Prostate gland (tissue), 2 donors: ENCODE results near the gene MRPL10. TPM values are rescaled to one million over a fixed set of nuclear protein-coding genes. Genes with fewer than 3 reads are reported as not detected.

Experiments used
- DNase-seq: peaks from one replicate; pipeline ENCODE4 v3.0.0-alpha.2; 2019; ENCODE audit warnings: low spot score
- H3K27ac ChIP-seq, 2 donors: fragments of 200-600 bp; sonication (generic); 2 replicates each; pipeline ENCODE4 v1.5.1; 2017 to 2019
- H3K27me3 ChIP-seq: fragments of 200-600 bp; sonication (generic); replicated peaks from 2 replicates; pipeline ENCODE4 v1.5.1; 2019; ENCODE audit not compliant: insufficient read depth
- H3K36me3 ChIP-seq, 2 donors: fragments of 200-600 bp; sonication (generic); 1 replicate in 1 of 2; 2 replicates in 1 of 2; pipeline versions ENCODE4 v1.5.1 to v1.8.1; 2017 to 2019
- H3K4me1 ChIP-seq: fragments of 200-600 bp; sonication (generic); replicated peaks from 2 replicates; pipeline ENCODE4 v1.5.1; 2019
- H3K4me3 ChIP-seq, 2 donors: fragments of 200-600 bp; sonication (generic); 2 replicates each; pipeline ENCODE4 v1.5.1; 2017 to 2019
- H3K9me3 ChIP-seq: fragments of 200-600 bp; sonication (generic); 2 replicates; pipeline ENCODE4 v1.5.1; 2017
- CTCF ChIP-seq, 4 experiments: fragments of 200-600 bp in 2 of 4; fragments of 450-650 bp in 2 of 4; sonication (generic) in 2 of 4; IDR thresholded peaks; 1 replicate in 3 of 4; 2 replicates in 1 of 4; pipeline ENCODE4 v1.5.1; 2016 to 2019; ENCODE audit warnings: antibody characterized with exemption in 4 of 4, mild to moderate bottlenecking in 2 of 4, moderate library complexity in 2 of 4
- POLR2A ChIP-seq: fragments of 450-650 bp; IDR thresholded peaks from one replicate; pipeline ENCODE4 v1.6.1; 2016; ENCODE audit warnings: antibody characterized with exemption, mild to moderate bottlenecking
- POLR2AphosphoS5 ChIP-seq: sonication (generic); formaldehyde crosslinking; IDR thresholded peaks from one replicate; pipeline ENCODE4 v1.6.1; 2017; ENCODE audit warnings: antibody characterized with exemption
- WGBS: methylation state at CpG from one replicate; pipeline ENCODE4 v1.1.5; 2018; 5-methylcytosine and 5-hydroxymethylcytosine counted together
- intact Hi-C: fragments of 100-400 bp; cut with DNase I; formaldehyde crosslinking; loops from one replicate; pipeline ENCODE4 v1.14.2; 2022
- total RNA-seq, 2 donors: library from RNA; depleted of rRNA; stranded (reverse); fragments of >200 nt; gene quantifications; one replicate each; pipeline ENCODE4 v1.1.0, GENCODE V29; 2016

The MRPL10 gene
- total RNA-seq, 2 donors from 2014 or later = 46.6 to 47.0 TPM

GRCh38 chr17:47844814-47845715 lies 13.7 kb upstream of the MRPL10 start:
- 40% methylated on average over 4 of the region's 4 CpGs for WGBS
- TF ChIP-seq POLR2AphosphoS5 (no peak), CTCF (IDR thresholded peaks at IDR 0.05) (peak in 1 of 4 experiments; percentile 12)
- Histone ChIP-seq H3K27ac (no peak overlapping the region), H3K4me3 (no peak overlapping the region), H3K36me3 (no peaks in the 10 kb centered on the region), H3K4me1 (peaks cover 7% of the 10 kb centered on the region), H3K27me3 (peaks cover 5% of the 10 kb centered on the region), H3K9me3 (no peaks in the 10 kb centered on the region)
- intact Hi-C loops = loop anchor here (5.0 to 10.0 kb wide), 2 partner anchors 107 to 1350 kb away; no protein-coding TSS in a partner anchor
- no peak for DNase-seq

- no peaks in the 10 kb centered on the region for H3K36me3 ChIP-seq
- no peak overlapping the region for H3K4me3 ChIP-seq
- H3K27me3 ChIP-seq = peaks cover 5% of the 10 kb centered on the region
- 43% methylated on average over 5 of the region's 5 CpGs for WGBS
- intact Hi-C loops = loop anchor here (10.0 kb wide), 1 partner anchor 1351 kb away; no protein-coding TSS in a partner anchor
- DNase-seq = no peak
- no peak overlapping the region for H3K27ac ChIP-seq
- no peak for TF ChIP-seq POLR2A
- TF ChIP-seq CTCF (IDR thresholded peaks at IDR 0.05) = no peak
- no peak for TF ChIP-seq POLR2AphosphoS5
- H3K4me1 ChIP-seq = peaks cover 7% of the 10 kb centered on the region
- no peaks in the 10 kb centered on the region for H3K9me3 ChIP-seq
Measured at GRCh38 chr17:47844227-47844626, 12.9 kb upstream of the MRPL10 start.

- peaks cover 7% of the 10 kb centered on the region for H3K4me1 ChIP-seq
- H3K27me3 ChIP-seq = peaks cover 5% of the 10 kb centered on the region
- H3K4me3 ChIP-seq = no peak overlapping the region
- no peak for TF ChIP-seq POLR2A
- no peak for TF ChIP-seq CTCF (IDR thresholded peaks at IDR 0.05)
- TF ChIP-seq POLR2AphosphoS5 = no peak
- no peaks in the 10 kb centered on the region for H3K36me3 ChIP-seq
- WGBS = 12% methylated on average over 6 of the region's 6 CpGs
- no peak overlapping the region for H3K27ac ChIP-seq
- no peak for DNase-seq
- intact Hi-C loops = loop anchor here (10.0 kb wide), 1 partner anchor 1351 kb away; no protein-coding TSS in a partner anchor
- H3K9me3 ChIP-seq = no peaks in the 10 kb centered on the region
Measured at GRCh38 chr17:47843391-47843730, 12.0 kb upstream of the MRPL10 start.

GRCh38 chr17:47841488-47842291 lies 10.3 kb upstream of the MRPL10 start:
- DNase-seq = no peak
- H3K4me3 ChIP-seq = peak overlapping the region in 1 of 2 donors; percentile 76
- TF ChIP-seq POLR2AphosphoS5 = no peak
- H3K9me3 ChIP-seq = no peaks in the 10 kb centered on the region
- no peaks in the 10 kb centered on the region for H3K36me3 ChIP-seq
- H3K27ac ChIP-seq = peak overlapping the region; percentile 70 to 80
- WGBS = 61% methylated on average over 16 of the region's 16 CpGs
- intact Hi-C loops = loop anchor here (1.0 to 10.0 kb wide), 2 partner anchors 49 to 1353 kb away; no protein-coding TSS in a partner anchor
- peaks cover 7% of the 10 kb centered on the region for H3K4me1 ChIP-seq
- no peaks in the 10 kb centered on the region for H3K27me3 ChIP-seq
